ENCODE measurements around the gene NIPAL3. TPM values are rescaled to one million over a fixed set of nuclear protein-coding genes. Genes with fewer than 3 reads are reported as not detected.
"Not testable (repeated sequence)": the region's sequence is repeated elsewhere in the genome, so short reads cannot be mapped to it uniquely, and the experiment has no call there.

The NIPAL3 gene
- total RNA-seq, 2 experiments from 2014 or later: 58.1 to 59.2 TPM

DNA sequence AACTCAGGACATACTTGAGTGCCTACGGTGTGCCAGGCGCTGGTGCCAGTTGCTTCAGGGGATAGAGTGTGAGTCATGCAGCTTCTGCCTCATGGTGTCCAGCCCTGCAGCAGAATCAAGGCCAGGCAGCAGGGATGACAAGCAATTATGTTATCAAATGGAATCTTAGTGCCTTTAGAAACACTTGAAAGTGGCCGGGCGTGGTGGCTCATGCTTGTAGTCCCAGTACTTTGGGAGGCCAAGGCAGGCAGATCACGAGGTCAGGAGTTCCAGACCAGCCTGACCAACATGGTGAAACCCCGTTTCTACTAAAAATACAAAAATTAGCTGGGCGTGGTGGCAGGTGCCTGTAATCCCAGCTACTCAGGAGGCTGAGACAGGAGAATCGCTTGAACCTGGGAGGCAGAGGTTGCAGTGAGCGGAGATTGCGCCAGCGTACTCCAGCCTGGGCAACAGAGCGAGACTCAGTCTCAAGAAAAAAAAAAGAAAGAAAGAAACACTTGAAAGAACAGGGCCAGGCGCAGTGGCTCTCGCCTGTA, 100.1 kb downstream of the NIPAL3 start:
- H3K9me3 Mint-ChIP-seq; H3K4me3 Mint-ChIP-seq; intact Hi-C loops (cut with micrococcal nuclease); DNase-seq; H3K27me3 Mint-ChIP-seq (ENCODE audit: low read depth): not testable (repeated sequence)
- H3K4me1 Mint-ChIP-seq (ENCODE audit: low read depth): peaks cover 66% of the 10 kb centered on the region
- H3K36me3 Mint-ChIP-seq (ENCODE audit: low read depth): peaks cover 29% of the 10 kb centered on the region
- CTCF ChIA-PET: interaction anchor here (1.2 to 2.2 kb wide), 4 partner anchors 10 to 100 kb away, joined by 3 to 10 read pairs (median 4); partner anchors contain the start of gene NIPAL3
- H3K27ac Mint-ChIP-seq: peak overlapping the region; percentile 19

DNA sequence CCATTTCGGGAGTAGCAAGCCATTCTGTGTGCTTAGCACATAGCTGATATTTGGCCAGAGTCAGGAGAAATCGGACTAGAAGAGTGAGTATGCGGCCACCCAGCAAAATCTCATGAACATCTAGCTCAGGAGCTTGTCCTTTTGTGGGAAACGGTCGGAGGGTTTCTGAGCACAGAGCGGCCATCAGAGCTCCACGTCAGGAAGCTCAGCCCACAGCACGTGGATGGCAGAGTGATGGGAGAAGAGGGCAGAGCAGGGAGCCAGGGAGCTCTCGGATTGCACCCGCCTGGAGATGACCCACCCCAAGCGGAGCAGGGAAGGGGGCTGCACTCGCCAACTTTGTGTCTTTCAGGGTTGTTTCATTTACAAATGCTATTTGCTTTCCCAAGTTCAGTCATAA, 100.9 kb downstream of the NIPAL3 start:
- intact Hi-C loops (cut with micrococcal nuclease): no loop called here
- Mint-ChIP-seq H3K4me3 (no peak overlapping the region), H3K36me3 (ENCODE audit: low read depth) (peaks cover 29% of the 10 kb centered on the region), H3K27me3 (ENCODE audit: low read depth) (no peaks in the 10 kb centered on the region), H3K27ac (peak overlapping the region; percentile 47), H3K9me3 (no peaks in the 10 kb centered on the region), H3K4me1 (ENCODE audit: low read depth) (peaks cover 66% of the 10 kb centered on the region)
- DNase-seq: no peak
- CTCF ChIA-PET: interaction anchor here (0.7 to 2.2 kb wide), 7 partner anchors 9 to 126 kb away, joined by 3 to 10 read pairs (median 3); partner anchors contain the start of gene NIPAL3

DNA sequence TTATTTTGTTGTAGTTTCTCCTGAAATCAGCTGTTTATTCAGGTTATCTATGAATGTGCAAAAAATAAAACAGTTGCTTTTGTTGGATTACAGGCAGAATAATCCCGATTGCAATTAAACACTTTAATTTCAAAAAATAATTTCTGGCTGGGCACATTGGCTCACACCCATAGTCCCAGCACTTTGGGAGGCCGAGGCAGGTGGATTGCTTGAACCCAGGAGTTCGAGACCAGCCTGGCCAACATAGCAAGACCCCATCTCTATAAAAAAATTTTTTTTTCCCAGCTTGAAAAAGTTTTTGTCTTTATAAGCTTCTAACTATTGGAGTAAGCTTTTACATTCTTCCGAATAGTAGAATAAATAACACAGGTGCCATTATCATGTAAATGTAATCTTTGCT, 102.3 kb downstream of the NIPAL3 start:
- peaks cover 26% of the 10 kb centered on the region for H3K36me3 Mint-ChIP-seq (ENCODE audit: low read depth)
- CTCF ChIA-PET: interaction anchor here (0.6 to 1.3 kb wide), 3 partner anchors 9 to 57 kb away, joined by 3 read pairs; no protein-coding TSS in a partner anchor

GRCh38 chr1:24520282-24520681, 104.7 kb downstream of the NIPAL3 start:
- peaks cover 24% of the 10 kb centered on the region for H3K36me3 Mint-ChIP-seq (ENCODE audit: low read depth)
- DNase-seq; H3K4me3 Mint-ChIP-seq; H3K27me3 Mint-ChIP-seq (ENCODE audit: low read depth); H3K9me3 Mint-ChIP-seq; intact Hi-C loops (cut with micrococcal nuclease); H3K27ac Mint-ChIP-seq: not testable (repeated sequence)
- peaks cover 58% of the 10 kb centered on the region for H3K4me1 Mint-ChIP-seq (ENCODE audit: low read depth)
- CTCF ChIA-PET: interaction anchor here (0.8 to 1.5 kb wide), 4 partner anchors 10 to 128 kb away, joined by 3 to 4 read pairs (median 4); no protein-coding TSS in a partner anchor

More for the DNA sequence above, 102.3 kb downstream of the NIPAL3 start:
- intact Hi-C loops (cut with micrococcal nuclease): no loop called here
- Mint-ChIP-seq H3K4me3 (no peak overlapping the region), H3K4me1 (ENCODE audit: low read depth) (peaks cover 64% of the 10 kb centered on the region), H3K27me3 (ENCODE audit: low read depth) (no peaks in the 10 kb centered on the region), H3K9me3 (no peaks in the 10 kb centered on the region), H3K27ac (no peak overlapping the region)
- DNase-seq: no peak

Other genes with a start within 250 kb of the NIPAL3 start
- gene IFNLR1, start 228.5 kb upstream of the NIPAL3 start, total RNA-seq: 1 to 10 TPM; 4.3 to 4.6 TPM
- under 1 TPM; 0.26 to 0.52 TPM for gene GRHL3, start 96.4 kb upstream of the NIPAL3 start, total RNA-seq
- gene STPG1, start 2.0 kb upstream of the NIPAL3 start, total RNA-seq: 1 to 10 TPM; 7.4 to 8.9 TPM
- 10 to 100 TPM; 70.8 to 71.9 TPM for gene RCAN3, start 87.0 kb downstream of the NIPAL3 start, total RNA-seq
- gene NCMAP, start 140.3 kb downstream of the NIPAL3 start, total RNA-seq: under 1 TPM; 0.20 to 0.31 TPM
- gene SRRM1, start 227.5 kb downstream of the NIPAL3 start, total RNA-seq: 100 to 1,000 TPM; 226 to 235 TPM

All from activated naive CD4-positive, alpha-beta T cell treated with anti-CD3 and anti-CD28 coated beads for 36 hours (primary cell).